Measurements from ENCODE around the gene LY6G6C.
A peak's percentile ranks its signal among the peaks of the same experiment; 100 is the strongest.

Gene LY6G6C

GRCh38 chr6:31727034-31727716 is 5.6 kb upstream of the LY6G6C start:
- H3K27me3 ChIP-seq (ENCODE audit: control insufficient read depth, low read length): no peaks in the 10 kb centered on the region
- H3K4me2 ChIP-seq (ENCODE audit: low read length): peak overlapping the region; percentile 56
- peaks cover 41% of the 10 kb centered on the region for H3K4me1 ChIP-seq (ENCODE audit: control insufficient read depth, low read length)
- 0 out of 2 replicates have a peak, but pooled peaks cover 6% of the 10 kb centered on the region for H4K20me1 ChIP-seq (ENCODE audit: control insufficient read depth, insufficient read depth, low read depth, low read length)
- H3K4me3 ChIP-seq (ENCODE audit: low read length): peak overlapping the region; percentile 36; the same call in 1 of the 2 replicates
- TF ChIP-seq CTCF (IDR thresholded peaks at IDR 0.05; ENCODE audit: low read depth, low read length, poor library complexity, severe bottlenecking): no peak
- no peak for TF ChIP-seq EZH2phosphoT487 (IDR thresholded peaks at IDR 0.05; ENCODE audit: borderline replicate concordance, low read length)
- no peaks in the 10 kb centered on the region for H3K79me2 ChIP-seq (ENCODE audit: control insufficient read depth, low read length)
- H3K9me2 ChIP-seq (replicated peaks; ENCODE audit: control insufficient read depth, low read length): no peaks in the 10 kb centered on the region
- H3F3A ChIP-seq (ENCODE audit: control insufficient read depth, insufficient read depth): peaks cover 19% of the 10 kb centered on the region
- H3K27ac ChIP-seq (ENCODE audit: low read depth, low read length): peak overlapping the region; percentile 62
- peaks cover 42% of the 10 kb centered on the region for H3K36me3 ChIP-seq (ENCODE audit: control insufficient read depth, low read length)
- no peaks in the 10 kb centered on the region for H3K9me3 ChIP-seq (ENCODE audit: control insufficient read depth, insufficient read depth, low read length)

- Histone ChIP-seq H3K9me2 (replicated peaks; ENCODE audit: control insufficient read depth, low read length) (no peaks in the 10 kb centered on the region), H3K27me3 (ENCODE audit: control insufficient read depth, low read length) (peaks cover 8% of the 10 kb centered on the region; the same call in 1 of the 2 replicates), H3K79me2 (ENCODE audit: control insufficient read depth, low read length) (no peaks in the 10 kb centered on the region), H3K4me2 (ENCODE audit: low read length) (no peak overlapping the region), H3K4me3 (ENCODE audit: low read length) (no peak overlapping the region), H3F3A (ENCODE audit: control insufficient read depth, insufficient read depth) (peaks cover 8% of the 10 kb centered on the region), H3K36me3 (ENCODE audit: control insufficient read depth, low read length) (peaks cover 29% of the 10 kb centered on the region), H3K9me3 (ENCODE audit: control insufficient read depth, insufficient read depth, low read length) (no peaks in the 10 kb centered on the region), H4K20me1 (ENCODE audit: control insufficient read depth, insufficient read depth, low read depth, low read length) (0 out of 2 replicates have a peak, but pooled peaks cover 6% of the 10 kb centered on the region), H3K4me1 (ENCODE audit: control insufficient read depth, low read length) (peaks cover 41% of the 10 kb centered on the region), H3K27ac (ENCODE audit: low read depth, low read length) (no peak overlapping the region)
- no peak for TF ChIP-seq CTCF (IDR thresholded peaks at IDR 0.05; ENCODE audit: low read depth, low read length, poor library complexity, severe bottlenecking)
- no peak for TF ChIP-seq EZH2phosphoT487 (IDR thresholded peaks at IDR 0.05; ENCODE audit: borderline replicate concordance, low read length)
Observed at GRCh38 chr6:31725502-31726350, 4.2 kb upstream of the LY6G6C start.

GRCh38 chr6:31723980-31724691 is 2.6 kb upstream of the LY6G6C start:
- Histone ChIP-seq H3K79me2 (ENCODE audit: control insufficient read depth, low read length) (no peaks in the 10 kb centered on the region), H4K20me1 (ENCODE audit: control insufficient read depth, insufficient read depth, low read depth, low read length) (0 out of 2 replicates have a peak, but pooled peaks cover 3% of the 10 kb centered on the region), H3K4me2 (ENCODE audit: low read length) (no peak overlapping the region), H3K4me3 (ENCODE audit: low read length) (no peak overlapping the region), H3K9me3 (ENCODE audit: control insufficient read depth, insufficient read depth, low read length) (no peaks in the 10 kb centered on the region), H3K27ac (ENCODE audit: low read depth, low read length) (no peak overlapping the region), H3F3A (ENCODE audit: control insufficient read depth, insufficient read depth) (peaks cover 3% of the 10 kb centered on the region), H3K27me3 (ENCODE audit: control insufficient read depth, low read length) (peaks cover 10% of the 10 kb centered on the region; the same call in 1 of the 2 replicates), H3K36me3 (ENCODE audit: control insufficient read depth, low read length) (peaks cover 22% of the 10 kb centered on the region), H3K9me2 (replicated peaks; ENCODE audit: control insufficient read depth, low read length) (no peaks in the 10 kb centered on the region), H3K4me1 (ENCODE audit: control insufficient read depth, low read length) (peaks cover 25% of the 10 kb centered on the region)
- TF ChIP-seq CTCF (IDR thresholded peaks at IDR 0.05; ENCODE audit: low read depth, low read length, poor library complexity, severe bottlenecking) (no peak), EZH2phosphoT487 (IDR thresholded peaks at IDR 0.05; ENCODE audit: borderline replicate concordance, low read length) (no peak)
